Endodermal cell (in vitro differentiated cells): ENCODE data around the gene KMT2E. TPM values are rescaled to one million over a fixed set of nuclear protein-coding genes. Genes with fewer than 3 reads are reported as not detected.

Experiments used
- DNase-seq: peaks from one replicate; pipeline ENCODE4 v3.0.0-alpha.2; 2017
- H3K27ac ChIP-seq: 2 replicates; pipeline ENCODE4 v1.5.1; 2013; ENCODE audit warnings: mild to moderate bottlenecking, low read depth, low read length, moderate library complexity
- H3K27me3 ChIP-seq: 2 replicates; pipeline ENCODE4 v1.6.1; 2013; ENCODE audit warnings: mild to moderate bottlenecking, low read length, moderate library complexity; ENCODE audit not compliant: insufficient read depth, control insufficient read depth, poor library complexity, severe bottlenecking
- H3K36me3 ChIP-seq: 2 replicates; pipeline ENCODE4 v1.7.0; 2013; ENCODE audit warnings: mild to moderate bottlenecking, low read length, moderate library complexity; ENCODE audit not compliant: control insufficient read depth, insufficient read depth
- H3K4me1 ChIP-seq: one replicate; pipeline ENCODE4 v1.7.0; 2013; ENCODE audit warnings: low read length; ENCODE audit not compliant: control insufficient read depth, insufficient read depth
- H3K4me3 ChIP-seq: 2 replicates; pipeline ENCODE4 v1.5.1; 2013; ENCODE audit warnings: mild to moderate bottlenecking, low read length, moderate library complexity
- H3K9ac ChIP-seq: 2 replicates; pipeline ENCODE4 v1.6.1; 2013; ENCODE audit warnings: mild to moderate bottlenecking, low read length, moderate library complexity; ENCODE audit not compliant: poor library complexity, severe bottlenecking; ENCODE audit errors: extremely low read depth
- H3K9me3 ChIP-seq: 2 replicates; pipeline ENCODE4 v1.6.1; 2013; ENCODE audit warnings: mild to moderate bottlenecking, low read length, moderate library complexity; ENCODE audit not compliant: control insufficient read depth
- H3K27ac Mint-ChIP-seq: 2 replicates; pipeline ENCODE4 v1.8.0; 2020; ENCODE audit warnings: mixed read lengths
- H3K27me3 Mint-ChIP-seq: 2 replicates; pipeline ENCODE4 v1.8.0; 2021; ENCODE audit warnings: mild to moderate bottlenecking, mixed read lengths; ENCODE audit not compliant: insufficient read depth
- H3K36me3 Mint-ChIP-seq: 2 replicates; pipeline ENCODE4 v1.8.0; 2020; ENCODE audit warnings: low read depth, mixed read lengths
- H3K4me1 Mint-ChIP-seq: 2 replicates; pipeline ENCODE4 v1.8.0; 2020; ENCODE audit warnings: mixed read lengths
- H3K4me3 Mint-ChIP-seq: 2 replicates; pipeline ENCODE4 v1.8.0; 2020; ENCODE audit warnings: mild to moderate bottlenecking, moderate library complexity, mixed read lengths
- H3K9me3 Mint-ChIP-seq: 2 replicates; pipeline ENCODE4 v1.8.0; 2020; ENCODE audit warnings: mild to moderate bottlenecking, mixed read lengths
- WGBS, 2 experiments: methylation state at CpG; one replicate each; pipeline versions ENCODE4 v1.1.5 to v1.1.7; 2013; ENCODE audit warnings: missing lambda C conversion rate in 2 of 2, mixed read lengths in 1 of 2; ENCODE audit not compliant: insufficient coverage in 1 of 2, insufficient read length in 1 of 2; 5-methylcytosine and 5-hydroxymethylcytosine counted together
- total RNA-seq, 2 donors: library from RNA; stranded (reverse); fragmentation: NEBNext Ultra II Directional in 1 of 2; extraction: Animal tissue kit (Norgen Biotek cat#: 25700) in 1 of 2; gene quantifications; 2 replicates in 1 of 2; 3 replicates in 1 of 2; pipeline ENCODE4 v1.2.1, GENCODE V29; 2021
- TF ChIP-seq, protein P1 (sequence below): fragments of 200-600 bp; sonication (generic); conservative IDR thresholded peaks from 2 replicates; pipeline ENCODE4 v1.5.0; 2021; ENCODE audit warnings: antibody characterized with exemption, mild to moderate bottlenecking

KMT2E gene
- total RNA-seq, 2 donors from 2014 or later: 65.7 to 70.4 TPM

DNA sequence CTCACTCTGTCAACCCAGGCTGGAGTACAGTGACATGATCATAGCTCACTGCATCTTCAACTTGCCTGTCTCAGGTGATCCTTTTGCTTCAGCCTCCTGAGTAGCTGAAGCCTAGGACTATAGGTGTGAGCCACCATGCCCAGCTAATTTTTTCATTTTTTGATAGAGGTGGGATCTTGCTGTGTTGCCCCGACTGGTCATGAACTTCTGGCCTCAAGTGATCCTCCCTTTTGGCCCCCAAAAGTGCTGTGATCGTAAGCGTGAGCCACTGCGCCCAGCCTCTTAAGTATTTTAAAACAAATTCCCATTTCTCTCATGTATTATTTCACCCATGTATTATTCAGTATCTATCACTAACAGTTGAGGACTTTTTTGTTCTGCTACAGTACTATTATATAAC, 43.5 kb downstream of the KMT2E start:
- no peak for DNase-seq
- Histone ChIP-seq H3K27me3 (no peaks in the 10 kb centered on the region), H3K4me3 (no peak overlapping the region), H3K27ac (no peak overlapping the region), H3K36me3 (peaks cover 46% of the 10 kb centered on the region), H3K4me1 (no peaks in the 10 kb centered on the region), H3K9ac (no peak overlapping the region), H3K9me3 (no peaks in the 10 kb centered on the region)
- no peak overlapping the region for H3K4me3 Mint-ChIP-seq
- H3K9me3 Mint-ChIP-seq: no peaks in the 10 kb centered on the region
- H3K27ac Mint-ChIP-seq: no peak overlapping the region
- 75% methylated on average over 4 of the region's 4 CpGs for WGBS, 2 experiments
- TF ChIP-seq, protein P1, sequence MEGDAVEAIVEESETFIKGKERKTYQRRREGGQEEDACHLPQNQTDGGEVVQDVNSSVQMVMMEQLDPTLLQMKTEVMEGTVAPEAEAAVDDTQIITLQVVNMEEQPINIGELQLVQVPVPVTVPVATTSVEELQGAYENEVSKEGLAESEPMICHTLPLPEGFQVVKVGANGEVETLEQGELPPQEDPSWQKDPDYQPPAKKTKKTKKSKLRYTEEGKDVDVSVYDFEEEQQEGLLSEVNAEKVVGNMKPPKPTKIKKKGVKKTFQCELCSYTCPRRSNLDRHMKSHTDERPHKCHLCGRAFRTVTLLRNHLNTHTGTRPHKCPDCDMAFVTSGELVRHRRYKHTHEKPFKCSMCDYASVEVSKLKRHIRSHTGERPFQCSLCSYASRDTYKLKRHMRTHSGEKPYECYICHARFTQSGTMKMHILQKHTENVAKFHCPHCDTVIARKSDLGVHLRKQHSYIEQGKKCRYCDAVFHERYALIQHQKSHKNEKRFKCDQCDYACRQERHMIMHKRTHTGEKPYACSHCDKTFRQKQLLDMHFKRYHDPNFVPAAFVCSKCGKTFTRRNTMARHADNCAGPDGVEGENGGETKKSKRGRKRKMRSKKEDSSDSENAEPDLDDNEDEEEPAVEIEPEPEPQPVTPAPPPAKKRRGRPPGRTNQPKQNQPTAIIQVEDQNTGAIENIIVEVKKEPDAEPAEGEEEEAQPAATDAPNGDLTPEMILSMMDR: no peak
- H3K36me3 Mint-ChIP-seq: peaks cover 13% of the 10 kb centered on the region
- H3K27me3 Mint-ChIP-seq: no peaks in the 10 kb centered on the region
- H3K4me1 Mint-ChIP-seq: peaks cover 3% of the 10 kb centered on the region

DNA sequence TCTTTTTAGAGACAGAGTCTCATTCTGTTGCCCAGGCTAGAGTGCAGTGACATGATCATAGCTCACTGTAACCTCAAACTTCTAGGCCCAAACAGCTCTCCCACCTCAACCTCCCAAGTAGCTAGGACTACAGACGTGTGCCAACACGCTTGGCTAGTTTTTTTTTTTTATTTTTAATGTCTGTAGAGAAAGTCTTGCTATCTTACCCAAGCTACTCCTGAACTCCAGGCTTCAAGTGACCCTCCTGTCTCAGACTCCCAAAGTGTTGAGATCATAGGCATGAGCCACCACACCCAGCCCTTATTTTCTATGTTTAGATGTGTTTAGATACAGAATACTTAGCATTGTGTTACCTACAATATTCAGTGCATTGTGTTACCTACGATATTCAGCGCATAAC, 46.4 kb downstream of the KMT2E start:
- H3K27ac Mint-ChIP-seq: no peak overlapping the region
- peaks cover 3% of the 10 kb centered on the region for H3K4me1 Mint-ChIP-seq
- TF ChIP-seq, protein P1: no peak
- 90 to 99% methylated on average over 2 to 4 of the region's 4 CpGs for WGBS, 2 experiments
- peaks cover 52% of the 10 kb centered on the region for H3K36me3 ChIP-seq
- no peak overlapping the region for H3K4me3 Mint-ChIP-seq
- no peak overlapping the region for H3K4me3 ChIP-seq
- no peak overlapping the region for H3K9ac ChIP-seq
- H3K9me3 ChIP-seq: no peaks in the 10 kb centered on the region
- peaks cover 18% of the 10 kb centered on the region for H3K36me3 Mint-ChIP-seq
- H3K4me1 ChIP-seq: no peaks in the 10 kb centered on the region
- H3K27me3 Mint-ChIP-seq: no peaks in the 10 kb centered on the region
- H3K27ac ChIP-seq: no peak overlapping the region
- H3K27me3 ChIP-seq: no peaks in the 10 kb centered on the region
- DNase-seq: no peak
- no peaks in the 10 kb centered on the region for H3K9me3 Mint-ChIP-seq

DNA sequence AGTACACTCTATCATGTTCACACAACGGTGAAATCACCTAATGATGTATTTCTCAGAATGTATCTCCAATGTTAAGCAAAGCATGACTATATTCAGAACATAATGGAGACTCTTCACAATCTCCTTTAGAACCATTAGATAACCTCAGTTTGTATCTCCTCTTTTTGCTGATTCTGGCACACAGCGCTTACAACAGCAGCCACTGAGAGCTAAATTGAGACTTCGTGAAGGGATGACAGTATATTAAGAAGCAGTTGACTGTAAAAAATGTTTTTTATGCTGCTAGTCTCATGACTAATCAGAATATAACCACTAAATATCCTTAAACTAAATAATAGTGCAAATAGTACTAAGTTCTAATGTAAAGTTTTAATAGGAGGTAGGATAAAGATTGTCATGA, 46.9 kb downstream of the KMT2E start:
- Mint-ChIP-seq H3K4me3 (no peak overlapping the region), H3K36me3 (peaks cover 17% of the 10 kb centered on the region), H3K9me3 (no peaks in the 10 kb centered on the region), H3K27ac (no peak overlapping the region), H3K27me3 (no peaks in the 10 kb centered on the region), H3K4me1 (peaks cover 3% of the 10 kb centered on the region)
- Histone ChIP-seq H3K4me3 (no peak overlapping the region), H3K9ac (no peak overlapping the region), H3K27me3 (no peaks in the 10 kb centered on the region), H3K9me3 (no peaks in the 10 kb centered on the region), H3K36me3 (peaks cover 57% of the 10 kb centered on the region), H3K4me1 (no peaks in the 10 kb centered on the region), H3K27ac (no peak overlapping the region)
- TF ChIP-seq, protein P1: no peak
- WGBS, 2 experiments: 83 to 90% methylated on average over 1 to 3 of the region's 3 CpGs
- DNase-seq: no peak
